Epithelial cell of proximal tubule (primary cell): ENCODE measurements around the gene UBE2O. TPM values are rescaled to one million over a fixed set of nuclear protein-coding genes. Genes with fewer than 3 reads are reported as not detected.

Source experiments
- DNase-seq: peaks from one replicate; pipeline ENCODE4 v3.0.0-alpha.2; 2011; ENCODE audit warnings: low read depth
- H3K4me3 ChIP-seq: 2 replicates; pipeline ENCODE4 v1.5.1; 2011; ENCODE audit warnings: low read depth, mild to moderate bottlenecking, low read length
- CTCF ChIP-seq: conservative IDR thresholded peaks from 2 replicates; pipeline ENCODE4 v1.5.1; 2012; ENCODE audit warnings: low read depth, mild to moderate bottlenecking, low read length
- total RNA-seq: library from RNA; depleted of rRNA; stranded (reverse); fragments of >200 nt; gene quantifications from 2 replicates; pipeline ENCODE4 v1.2.3, GENCODE V29; 2015

The UBE2O gene
- total RNA-seq, 1 donor from 2014 or later: 15.6 TPM

DNA sequence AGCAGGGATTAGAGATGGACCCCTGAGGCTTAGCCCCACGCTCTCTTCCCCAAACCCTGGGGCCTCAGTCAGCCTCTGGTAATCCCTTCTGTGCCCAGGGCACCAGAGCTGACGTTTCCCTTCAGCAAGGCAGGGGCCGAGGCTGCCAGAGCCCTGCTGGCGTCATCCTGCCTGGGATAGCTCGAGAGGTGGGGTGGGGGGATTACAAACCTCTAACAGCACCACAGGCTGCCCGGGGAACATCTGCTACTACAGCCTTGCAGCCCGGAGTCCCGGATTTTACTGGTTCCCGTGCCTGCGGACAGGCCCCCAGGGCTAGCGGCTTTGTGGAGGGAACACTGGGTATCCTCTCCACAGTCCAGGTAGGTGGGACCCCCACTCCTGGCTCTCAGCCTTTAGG lies 14.4 kb upstream of the UBE2O start, which contains the start of gene AANAT:
Gene AANAT (plus strand): TSS at position 238 of the 400 bp plus-strand sequence. CDS start 1,144 bp downstream, outside the sequence.
- TF ChIP-seq CTCF: no peak
- no peak within 1 kb of the TSS for H3K4me3 ChIP-seq
- no peak for DNase-seq

- no peak for TF ChIP-seq CTCF
- no peak overlapping the region for H3K4me3 ChIP-seq
- DNase-seq: no peak
Observed at GRCh38 chr17:76466775-76467130, 13.8 kb upstream of the UBE2O start.

DNA sequence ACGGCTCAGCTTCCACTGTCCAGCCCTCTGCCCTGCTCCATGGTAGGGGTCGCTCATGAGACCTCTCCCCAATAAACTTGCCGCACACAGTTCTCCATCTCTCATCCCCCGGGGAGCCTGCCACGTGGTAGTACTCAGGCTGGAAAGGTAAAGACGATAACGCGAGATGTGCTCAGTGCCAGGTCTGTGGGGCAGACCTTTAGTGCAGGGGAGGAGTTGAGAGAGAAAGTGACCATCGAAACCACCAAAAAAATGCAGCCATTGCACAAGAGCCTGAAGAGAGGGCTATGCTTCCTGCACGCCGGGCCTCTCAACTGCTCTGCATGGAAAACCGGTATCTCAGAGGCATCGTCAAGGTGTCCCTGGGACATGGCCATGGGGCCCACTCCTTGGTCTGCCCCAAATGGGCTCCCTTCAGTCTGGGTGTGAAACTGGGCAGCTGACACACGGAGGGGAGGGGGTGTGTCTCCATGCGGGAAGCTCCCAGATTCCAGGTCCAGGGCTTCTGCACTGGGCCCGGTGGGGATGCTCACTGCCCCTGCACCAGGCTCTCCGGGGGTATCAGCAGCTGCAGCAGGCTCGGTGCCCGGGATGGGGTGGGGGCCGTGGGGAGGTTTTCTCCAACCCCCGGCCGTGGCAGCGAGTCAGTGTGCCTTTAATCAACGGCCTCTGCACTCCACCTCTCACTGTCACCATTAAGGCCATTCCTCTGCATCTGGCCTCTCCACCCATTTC lies 9.8 kb upstream of the UBE2O start:
- no peak for DNase-seq
- H3K4me3 ChIP-seq: no peak overlapping the region
- TF ChIP-seq CTCF: no peak

DNA sequence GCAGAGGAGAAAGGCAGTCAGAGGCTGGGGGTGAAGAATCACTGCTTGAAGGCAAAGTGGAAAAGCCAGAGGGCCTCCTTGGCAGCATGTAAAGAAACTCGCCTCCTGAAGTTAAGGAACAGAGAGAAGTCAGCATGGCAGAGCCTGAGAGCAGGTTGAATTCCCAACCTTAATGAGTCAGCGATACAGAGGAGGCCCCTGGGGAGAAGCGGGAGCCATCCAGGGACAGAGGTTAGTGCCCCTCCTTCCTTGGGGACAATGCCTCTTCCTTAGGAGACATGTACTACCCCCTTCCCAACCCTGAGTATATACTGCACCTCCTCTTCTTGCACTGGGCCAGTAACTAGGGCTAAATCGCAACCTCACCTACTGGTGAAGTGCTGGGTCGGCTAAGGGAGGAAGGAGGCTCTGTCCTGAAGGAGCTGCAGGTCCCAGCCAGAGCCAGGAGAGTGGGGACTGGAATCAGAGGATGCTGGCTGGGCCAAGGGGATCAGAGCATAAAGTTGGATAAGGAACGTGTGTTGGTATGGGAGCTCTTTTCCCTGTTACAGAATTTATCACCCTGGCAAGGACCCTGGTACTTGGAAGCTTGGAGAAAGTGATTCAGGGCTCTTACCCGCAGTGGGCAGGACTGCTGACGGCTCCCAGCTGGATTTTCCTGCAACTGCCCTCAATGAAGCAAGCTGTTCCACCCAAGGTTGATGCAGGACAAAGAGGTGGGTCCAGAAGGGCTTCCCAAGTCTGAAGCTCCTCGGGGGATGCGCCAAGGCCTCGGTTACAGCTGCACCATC lies 9.0 kb upstream of the UBE2O start:
- no peak for TF ChIP-seq CTCF
- DNase-seq: no peak
- H3K4me3 ChIP-seq: no peak overlapping the region

DNA sequence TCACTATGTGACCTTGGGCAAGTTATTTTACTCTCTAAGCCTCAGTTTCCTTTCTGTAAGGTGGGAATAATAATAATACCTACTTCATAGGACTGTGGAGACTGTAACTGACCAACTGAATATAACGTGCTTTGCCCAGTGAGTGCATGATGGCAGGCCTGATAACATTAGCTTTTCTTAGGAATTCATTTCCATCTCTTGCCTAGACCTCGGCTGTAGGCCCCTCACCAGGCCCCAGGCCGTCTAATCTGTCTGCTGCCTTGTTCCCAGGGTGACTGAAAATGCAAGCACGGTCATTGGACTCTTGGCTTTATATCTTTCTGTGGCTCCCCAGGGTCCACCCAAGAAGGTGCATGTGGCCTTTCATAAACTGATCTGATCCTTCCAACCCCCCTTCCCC lies 6.7 kb upstream of the UBE2O start:
- no peak for TF ChIP-seq CTCF
- DNase-seq: no peak
- no peak overlapping the region for H3K4me3 ChIP-seq

- H3K4me3 ChIP-seq: no peak overlapping the region
- DNase-seq: no peak
- peak; percentile 79 for TF ChIP-seq CTCF
Observed at GRCh38 chr17:76458580-76459490, 5.9 kb upstream of the UBE2O start.
